ENCODE measurements around the gene AUH.

Gene AUH

GRCh38 chr9:91289244-91289643 is 72.5 kb downstream of the AUH start:
- DNase-seq, result no peak

GRCh38 chr9:91285729-91286353 is 75.9 kb downstream of the AUH start:
- no peak for DNase-seq

GRCh38 chr9:91282292-91282691 is 79.4 kb downstream of the AUH start:
- DNase-seq, result no peak

GRCh38 chr9:91279296-91280204 is 82.2 kb downstream of the AUH start:
- DNase-seq, result no peak

- no peak for DNase-seq
Observed at GRCh38 chr9:91276513-91276912, 85.2 kb downstream of the AUH start.

GRCh38 chr9:91275655-91276054 is 86.1 kb downstream of the AUH start:
- DNase-seq, result no peak

- DNase-seq, result no peak
Observed at GRCh38 chr9:91274949-91275492, 86.7 kb downstream of the AUH start.

GRCh38 chr9:91273853-91274552 is 87.7 kb downstream of the AUH start:
- no peak for DNase-seq

GRCh38 chr9:91271156-91271555 is 90.6 kb downstream of the AUH start:
- DNase-seq, result no peak

GRCh38 chr9:91269907-91270491 is 91.7 kb downstream of the AUH start:
- DNase-seq, result no peak

GRCh38 chr9:91266448-91266847 is 95.3 kb downstream of the AUH start:
- DNase-seq, result no peak

- no peak for DNase-seq
Observed at GRCh38 chr9:91265514-91265913, 96.2 kb downstream of the AUH start.

- DNase-seq, result no peak
Observed at GRCh38 chr9:91261417-91261816, 100.3 kb downstream of the AUH start.

- DNase-seq, result no peak
Observed at GRCh38 chr9:91259162-91259561, 102.6 kb downstream of the AUH start.

- no peak for DNase-seq
Observed at GRCh38 chr9:91258451-91258850, 103.3 kb downstream of the AUH start.

GRCh38 chr9:91256235-91256634 is 105.5 kb downstream of the AUH start:
- no peak for DNase-seq

GRCh38 chr9:91255327-91255726 is 106.4 kb downstream of the AUH start:
- DNase-seq, result no peak

GRCh38 chr9:91253488-91253887 is 108.2 kb downstream of the AUH start:
- DNase-seq, result no peak

GRCh38 chr9:91248707-91249106 is 113.0 kb downstream of the AUH start:
- DNase-seq, result no peak

GRCh38 chr9:91247278-91247677 is 114.4 kb downstream of the AUH start:
- DNase-seq, result no peak

- DNase-seq, result no peak
Observed at GRCh38 chr9:91246846-91247245, 114.9 kb downstream of the AUH start.

- DNase-seq, result no peak
Observed at GRCh38 chr9:91245431-91246313, 116.0 kb downstream of the AUH start.
